NCI-H2171 treated with DMSO at 0.1 percent for 48 hours (cell line): ENCODE results near the gene OAT.

Source experiments
- DNase-seq: peaks from one replicate; lab custom pipeline; 2025; lab: John Stamatoyannopoulos, UW

OAT gene

DNA sequence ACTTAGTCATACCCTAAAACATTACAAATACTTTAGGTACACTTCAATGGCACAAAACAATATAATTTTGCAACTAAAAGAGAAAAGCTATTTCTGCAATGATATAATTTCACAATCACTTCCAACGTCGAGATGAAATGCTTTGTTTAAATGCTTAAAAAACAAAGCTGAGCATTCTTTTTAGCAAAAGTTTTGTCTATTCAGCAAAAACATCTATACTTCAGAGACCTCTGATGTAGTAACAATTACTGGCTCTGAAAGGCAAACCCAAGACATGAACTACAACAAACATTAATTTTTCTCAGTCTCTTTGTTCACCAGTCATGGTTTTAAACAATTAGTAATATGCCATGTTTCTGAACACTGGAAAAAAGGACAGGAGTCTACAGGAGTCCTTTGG, 16.4 kb downstream of the OAT start:
- no peak for DNase-seq

GRCh38 chr10:124401633-124402032, 17.1 kb downstream of the OAT start:
- DNase-seq: no peak

- no peak for DNase-seq
Measured at GRCh38 chr10:124394583-124394982, 24.1 kb downstream of the OAT start.

- DNase-seq: no peak
Measured at GRCh38 chr10:124392626-124393342, 25.9 kb downstream of the OAT start.

GRCh38 chr10:124390471-124391187, 28.1 kb downstream of the OAT start:
- no peak for DNase-seq

DNA sequence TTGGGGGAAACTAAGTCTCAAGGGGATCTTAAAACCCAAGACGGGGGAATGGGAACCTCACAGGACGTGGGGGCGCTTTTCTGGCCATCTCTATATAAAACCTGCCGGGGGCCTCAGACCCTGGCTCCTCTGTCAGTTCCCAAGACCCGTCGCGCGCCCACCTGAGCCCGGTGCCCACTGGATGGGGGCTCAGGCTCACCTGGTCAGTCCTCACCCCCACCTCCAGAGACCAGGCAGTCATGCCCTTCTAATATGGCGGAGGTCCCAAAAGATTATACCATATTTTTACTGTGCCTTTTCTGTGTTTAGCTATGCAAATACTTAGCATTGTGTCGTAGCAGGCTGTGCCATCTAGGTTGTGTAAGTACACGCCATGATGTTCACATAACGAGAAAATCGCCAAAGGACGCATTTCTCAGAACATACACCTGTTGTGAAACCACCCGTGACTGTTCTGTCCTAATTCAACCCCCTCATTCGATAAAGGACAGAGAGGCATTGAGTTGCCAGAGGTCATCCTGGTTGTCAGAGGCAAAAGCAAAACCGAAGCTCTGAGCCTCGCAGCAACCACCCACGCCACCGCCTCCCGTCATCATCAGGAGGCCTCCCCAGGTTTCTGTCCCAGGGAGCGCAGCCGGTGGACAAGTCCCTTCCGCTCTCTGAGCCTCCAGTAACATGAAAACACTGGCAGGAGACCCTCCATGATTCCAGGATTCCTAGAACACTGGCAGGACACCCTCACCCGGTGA, 28.9 kb downstream of the OAT start:
- DNase-seq: no peak

- peak; percentile 50 for DNase-seq
Measured at GRCh38 chr10:124388823-124389612, 29.7 kb downstream of the OAT start.

DNA sequence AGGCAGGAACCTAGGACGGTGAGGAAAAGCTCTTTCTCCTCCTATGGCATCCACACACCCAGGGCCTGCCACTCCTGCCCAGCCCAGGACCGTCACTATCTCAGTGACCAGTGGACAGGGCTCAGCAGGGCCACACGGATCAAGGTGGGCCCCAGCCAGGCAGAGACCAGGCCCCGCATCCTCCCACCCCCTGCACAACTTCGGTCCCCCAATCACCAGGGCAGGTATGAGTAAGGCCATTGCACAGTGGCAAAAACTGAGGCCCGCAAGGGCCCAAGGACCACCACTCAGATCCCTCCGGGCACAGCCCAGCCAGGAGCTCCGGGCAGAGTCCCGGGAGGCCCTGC, 30.3 kb downstream of the OAT start:
- no peak for DNase-seq

- DNase-seq: no peak
Measured at GRCh38 chr10:124387078-124387874, 31.4 kb downstream of the OAT start.

GRCh38 chr10:124386186-124387077, 32.3 kb downstream of the OAT start:
- no peak for DNase-seq

DNA sequence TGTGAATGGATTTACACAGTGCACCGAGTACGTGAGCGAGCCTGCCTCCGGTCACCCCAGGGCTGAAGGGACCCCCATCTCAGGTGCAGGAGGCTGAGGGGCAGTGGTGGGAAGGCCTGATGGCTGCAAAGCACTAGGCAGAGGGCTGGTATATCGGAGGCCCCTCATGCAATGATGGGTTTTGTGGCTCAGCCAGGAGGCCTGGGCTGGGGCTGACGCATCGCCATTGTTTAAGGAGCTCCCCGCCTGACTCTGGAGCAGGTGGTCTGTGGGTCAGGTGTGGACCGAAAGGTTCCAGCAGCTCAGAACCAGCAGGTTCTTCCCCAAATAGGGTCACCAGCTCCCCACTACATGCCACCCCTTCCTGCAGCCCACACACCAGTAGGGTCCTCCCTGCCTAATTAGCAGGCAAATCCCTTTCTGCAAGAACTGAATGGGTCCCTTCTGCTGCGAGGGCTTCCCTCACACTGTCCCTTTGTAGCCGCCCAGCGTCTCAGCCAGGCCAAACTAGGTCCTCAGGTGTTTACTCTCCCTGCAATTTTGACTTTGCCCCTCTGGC, 33.0 kb downstream of the OAT start:
- no peak for DNase-seq

DNA sequence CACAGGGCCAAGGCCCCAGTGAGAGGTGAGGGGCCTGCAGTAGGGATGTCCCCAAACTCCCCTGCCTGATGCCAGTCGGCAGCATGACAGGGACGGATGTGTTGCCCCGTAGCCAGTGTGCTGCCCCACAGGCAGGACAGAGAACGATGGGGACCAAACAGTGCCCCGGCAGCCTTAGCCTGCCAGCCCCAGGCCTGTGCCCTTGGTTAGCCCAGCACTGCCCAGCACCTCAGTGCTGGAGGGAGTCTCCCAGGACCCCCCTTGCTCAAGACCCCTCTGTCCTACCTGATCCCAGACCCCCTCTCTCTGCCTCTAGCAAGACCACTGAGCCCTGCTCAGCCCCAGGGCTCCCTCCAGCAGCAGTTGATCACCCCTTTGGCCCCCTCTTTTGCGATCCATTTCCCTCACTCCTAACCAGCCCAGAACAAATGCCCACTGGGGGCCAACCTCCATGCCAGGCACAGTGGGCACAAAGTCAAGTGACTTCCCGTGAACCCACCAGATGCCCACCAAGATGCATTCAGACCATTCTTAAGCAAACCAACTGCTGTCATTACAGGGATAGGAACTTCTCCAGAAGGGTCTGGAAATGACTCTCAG, 34.0 kb downstream of the OAT start:
- no peak for DNase-seq

DNA sequence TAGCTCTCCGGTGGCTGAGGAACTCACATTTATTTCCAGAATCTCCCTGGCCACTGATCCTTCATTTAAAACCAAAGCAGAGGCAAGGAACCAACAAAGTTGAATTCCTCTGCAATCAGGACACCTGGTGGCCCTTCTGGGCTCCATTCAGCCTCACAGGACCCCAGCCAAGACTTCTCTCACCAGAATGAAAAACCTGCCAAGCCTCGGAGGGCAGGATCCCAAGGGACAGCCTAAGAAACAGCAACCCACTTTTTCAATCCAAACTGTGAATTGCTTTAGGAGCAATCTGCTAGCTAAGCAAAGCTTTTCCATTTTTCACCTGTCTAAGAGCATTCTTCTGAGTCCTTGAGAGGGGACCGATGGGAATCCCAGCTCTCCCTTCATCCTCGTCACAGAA, 34.6 kb downstream of the OAT start:
- DNase-seq: peak; percentile 54

DNA sequence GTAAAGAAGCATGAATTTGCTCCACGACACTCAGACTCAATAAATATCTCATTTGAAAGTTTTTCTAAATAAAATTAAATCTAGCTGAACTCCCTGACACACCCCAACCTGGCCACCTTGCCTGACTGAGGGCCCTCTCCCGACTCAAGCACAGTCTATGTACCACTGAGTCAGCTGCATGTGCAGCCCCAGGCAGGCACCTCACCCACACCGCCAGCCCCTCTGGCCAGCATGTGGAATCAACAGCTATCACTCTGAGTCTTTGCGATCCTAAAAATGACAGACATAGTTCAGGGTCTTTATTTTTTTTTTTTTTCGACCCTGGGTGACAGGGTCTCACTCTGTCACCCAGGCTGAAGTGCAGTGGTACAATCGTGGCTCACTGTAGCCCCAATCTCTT, 35.2 kb downstream of the OAT start:
- no peak for DNase-seq

- no peak for DNase-seq
Measured at GRCh38 chr10:124381011-124381611, 37.6 kb downstream of the OAT start.

DNA sequence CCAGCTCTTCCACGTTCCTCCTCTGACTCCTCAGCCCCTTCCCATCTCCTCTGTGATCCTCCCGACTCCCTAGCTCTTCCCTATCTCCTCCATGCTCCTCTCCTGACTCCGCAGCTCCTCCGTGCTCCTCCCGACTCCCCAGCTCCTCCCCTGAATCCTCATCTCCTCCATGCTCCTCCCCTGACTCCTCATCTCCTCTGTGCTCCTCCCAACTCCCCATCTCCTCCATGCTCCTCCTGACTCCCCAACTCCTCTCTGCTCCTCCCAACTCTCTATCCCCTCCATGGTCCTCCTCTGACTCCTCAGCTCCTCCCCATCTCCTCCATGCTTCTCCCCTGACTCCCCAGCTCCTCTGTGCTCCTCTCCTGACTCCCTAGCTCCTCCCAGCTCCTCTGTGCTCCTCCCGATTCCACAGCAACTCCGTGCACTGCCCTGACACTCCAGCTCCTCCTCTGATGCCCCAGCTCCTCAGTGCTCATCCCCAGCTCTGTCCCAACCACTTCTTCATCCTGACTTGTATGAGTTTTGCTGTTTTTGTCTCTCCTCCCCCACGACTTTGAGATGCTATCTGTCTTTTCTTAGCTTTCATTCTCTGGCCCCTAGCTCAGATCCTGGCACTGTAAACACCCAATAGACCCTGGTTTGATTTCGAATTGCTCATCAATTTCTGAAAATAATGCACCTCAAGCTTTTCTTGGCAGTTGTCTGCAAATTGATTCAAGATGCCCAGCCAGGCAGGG, 38.3 kb downstream of the OAT start:
- no peak for DNase-seq

- no peak for DNase-seq
Measured at GRCh38 chr10:124379609-124380193, 39.0 kb downstream of the OAT start.

DNA sequence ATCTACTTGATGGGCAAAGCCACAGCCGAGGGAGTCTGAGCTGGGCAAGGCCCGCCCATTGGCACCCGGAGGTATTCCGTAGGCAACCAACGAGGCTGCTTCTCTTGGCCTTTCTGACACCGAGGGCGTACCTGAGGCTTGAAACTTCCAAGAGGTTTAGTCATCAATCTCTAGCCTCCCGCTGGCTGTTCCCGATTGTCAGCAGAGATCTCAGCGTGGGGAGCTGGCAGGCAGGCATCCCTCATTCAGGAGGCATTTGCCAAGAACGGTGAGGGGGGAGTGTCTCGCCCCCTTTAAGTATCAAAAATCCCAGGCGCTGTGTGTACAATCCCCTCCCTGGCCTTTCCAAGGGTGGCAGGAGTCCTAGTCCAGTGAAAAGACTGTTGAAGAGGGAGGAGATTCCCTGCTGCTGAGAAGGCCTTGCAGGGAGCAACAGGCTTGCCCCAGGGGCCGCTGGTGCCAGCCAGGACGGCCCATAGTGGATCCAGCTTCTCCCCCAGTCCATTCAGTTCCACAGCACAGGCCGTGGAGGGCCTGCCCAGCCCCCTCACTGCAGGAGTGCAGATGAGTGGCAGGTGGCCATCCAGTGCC, 39.7 kb downstream of the OAT start:
- DNase-seq: no peak
